Endothelial cell of umbilical vein (primary cell): ENCODE results near the gene DNASE1L1. TPM values are rescaled to one million over a fixed set of nuclear protein-coding genes. Genes with fewer than 3 reads are reported as not detected.

Source experiments
- Bru-seq: library from RNA; stranded (reverse); fragments of 400-500 nt; gene quantifications from one replicate; lab custom pipeline; 2021; lab: Mats Ljungman, UMichigan
- BruChase-seq, 2 experiments: library from RNA; stranded (reverse); fragments of 400-500 nt; gene quantifications; one replicate each; lab custom pipeline; 2021; lab: Mats Ljungman, UMichigan
- BruUV-seq: library from RNA; stranded (reverse); fragments of 400-500 nt; replicated peaks from 2 replicates; lab custom pipeline; 2021; lab: Mats Ljungman, UMichigan
- CTCF ChIA-PET: fragments of 300-600, 350-600 bp; sonication (Branson Sonifier 250); formaldehyde crosslinking; loops from one replicate; lab custom pipeline; 2021; ENCODE audit warnings: antibody characterized with exemption, inconsistent platforms; lab: Charles Lee
- POLR2A ChIA-PET: fragments of 300-600, 350-600 bp; sonication (Branson Sonifier 250); formaldehyde crosslinking; loops from one replicate; lab custom pipeline; 2021; ENCODE audit warnings: antibody characterized with exemption, inconsistent platforms; lab: Charles Lee
- DNase-seq: peaks from one replicate; pipeline ENCODE4 v3.0.0-alpha.2; 2011; ENCODE audit warnings: low read depth, low spot score
- FAIRE-seq: peaks from 2 replicates; lab custom pipeline; 2011; peaks lifted over from hg19 to GRCh38; lab: Jason Lieb, UNC
- H2AFZ ChIP-seq: 2 replicates; pipeline ENCODE4 v1.6.0; 2012; ENCODE audit warnings: low read depth, low read length, control low read depth, inconsistent platforms
- H3K27ac ChIP-seq: 2 replicates; pipeline ENCODE4 v1.5.1; 2011; ENCODE audit warnings: low read depth, mild to moderate bottlenecking, control low read depth, low read length, moderate library complexity; ENCODE audit not compliant: insufficient read depth
- H3K27me3 ChIP-seq, 2 experiments: 2 replicates each; pipeline versions ENCODE4 v1.6.0 to v1.6.1; 2011; ENCODE audit warnings: low read length in 2 of 2, mixed read lengths in 1 of 2; ENCODE audit not compliant: control insufficient read depth in 2 of 2, insufficient read depth in 2 of 2
- H3K36me3 ChIP-seq, 2 experiments: 2 replicates in 1 of 2; 3 replicates in 1 of 2; pipeline ENCODE4 v1.5.1; 2011; ENCODE audit warnings: low read length in 2 of 2, mild to moderate bottlenecking in 1 of 2, moderate library complexity in 1 of 2; ENCODE audit not compliant: control insufficient read depth in 2 of 2, insufficient read depth in 2 of 2; ENCODE audit errors: extremely low read depth in 1 of 2
- H3K4me1 ChIP-seq: 3 replicates; pipeline ENCODE4 v1.5.1; 2011; ENCODE audit warnings: mild to moderate bottlenecking, low read length; ENCODE audit not compliant: control insufficient read depth, insufficient read depth; ENCODE audit errors: extremely low read depth
- H3K4me2 ChIP-seq: 2 replicates; pipeline ENCODE4 v1.6.1; 2011; ENCODE audit warnings: low read length, control low read depth, mixed read lengths; ENCODE audit not compliant: insufficient read depth
- H3K4me3 ChIP-seq, 3 experiments: fragments of 200-600 bp in 1 of 3; sonication (generic), shearing (Covaris generic) in 1 of 3; replicated peaks in 1 of 3; 2 replicates each; pipeline ENCODE4 v1.5.1; 2011 to 2016; ENCODE audit warnings: control low read depth in 3 of 3, low read length in 3 of 3, mild to moderate bottlenecking in 2 of 3, inconsistent platforms in 1 of 3, low read depth in 1 of 3, moderate library complexity in 1 of 3; ENCODE audit not compliant: insufficient read depth in 1 of 3
- H3K79me2 ChIP-seq: 2 replicates; pipeline ENCODE4 v1.6.0; 2012; ENCODE audit warnings: low read length, inconsistent platforms; ENCODE audit not compliant: control insufficient read depth, insufficient read depth
- H3K9ac ChIP-seq: replicated peaks from 2 replicates; pipeline ENCODE3; 2011; ENCODE audit warnings: low read length, control low read depth; ENCODE audit not compliant: insufficient read depth; ENCODE audit errors: extremely low read depth
- H3K9me1 ChIP-seq: replicated peaks from 3 replicates; pipeline ENCODE4 v1.6.0; 2011; ENCODE audit warnings: mild to moderate bottlenecking, low read length; ENCODE audit not compliant: control insufficient read depth, insufficient read depth; ENCODE audit errors: extremely low read depth
- H3K9me3 ChIP-seq: replicated peaks from 2 replicates; pipeline ENCODE4 v1.5.1; 2012; ENCODE audit warnings: low read length, inconsistent platforms; ENCODE audit not compliant: control insufficient read depth, insufficient read depth
- H4K20me1 ChIP-seq: replicated peaks from 2 replicates; pipeline ENCODE3; 2011; ENCODE audit warnings: mild to moderate bottlenecking, low read length; ENCODE audit not compliant: control insufficient read depth, insufficient read depth; ENCODE audit errors: extremely low read depth
- FOS ChIP-seq: IDR thresholded peaks from 2 replicates; pipeline ENCODE4 v1.6.1; 2011; ENCODE audit warnings: mild to moderate bottlenecking, low read length, moderate library complexity, borderline replicate concordance; ENCODE audit not compliant: insufficient read depth
- POLR2A ChIP-seq: IDR thresholded peaks from 2 replicates; pipeline ENCODE4 v1.6.1; 2012; ENCODE audit warnings: low read depth, mild to moderate bottlenecking, control low read depth, low read length
- POLR2AphosphoS5 ChIP-seq: IDR thresholded peaks from 2 replicates; pipeline ENCODE4 v1.6.1; 2012; ENCODE audit warnings: low read depth, mild to moderate bottlenecking, control low read depth, low read length, moderate library complexity; ENCODE audit not compliant: insufficient read depth
- dilution Hi-C: fragments of 300-500 bp; cut with MboI; formaldehyde crosslinking; loops from one replicate; pipeline ENCODE4 v1.15.0; 2019; ENCODE audit warnings: low sequenced_read_pairs; ENCODE audit not compliant: extremely low pct_ligation_motif_present
- intact Hi-C: fragments of 100-400 bp; cut with micrococcal nuclease; formaldehyde crosslinking; loops from one replicate; pipeline ENCODE4 v1.10.0; 2022
- long read RNA-seq: library from polyadenylated mRNA; stranded (forward); transcript quantifications from one replicate; pipeline ENCODE4 v2.0.0, GENCODE V29; 2021
- polyA minus RNA-seq, 3 experiments: library from RNA; depleted of rRNA, polyadenylated mRNA; stranded (reverse); fragments of >200 nt; gene quantifications; 1 replicate in 1 of 3; 2 replicates in 2 of 3; pipeline ENCODE4 v1.2.3, GENCODE V29; 2011
- polyA plus RNA-seq, 4 experiments: library from polyadenylated mRNA; depleted of rRNA in 3 of 4; stranded (reverse) in 3 of 4; unstranded in 1 of 4; fragments of >200 nt; gene quantifications; 2 replicates each; pipeline versions ENCODE4 v1.2.1 to v1.2.3, GENCODE V29; 2011 to 2012; ENCODE audit warnings: missing spikeins in 1 of 4
- total RNA-seq: library from RNA; stranded (reverse); gene quantifications from 2 replicates; pipeline ENCODE4 v1.2.3, GENCODE V29; 2021
- TF ChIP-seq, protein P1 (sequence below), 2 donors: IDR thresholded peaks; 1 replicate in 1 of 2; 2 replicates in 1 of 2; pipeline ENCODE4 v1.5.1; 2011; ENCODE audit warnings: low read length in 2 of 2, mild to moderate bottlenecking in 2 of 2, moderate library complexity in 2 of 2, control low read depth in 1 of 2, inconsistent platforms in 1 of 2, low read depth in 1 of 2; ENCODE audit not compliant: insufficient read depth in 1 of 2; ENCODE audit errors: extremely low read depth in 1 of 2

Gene DNASE1L1, protein sequence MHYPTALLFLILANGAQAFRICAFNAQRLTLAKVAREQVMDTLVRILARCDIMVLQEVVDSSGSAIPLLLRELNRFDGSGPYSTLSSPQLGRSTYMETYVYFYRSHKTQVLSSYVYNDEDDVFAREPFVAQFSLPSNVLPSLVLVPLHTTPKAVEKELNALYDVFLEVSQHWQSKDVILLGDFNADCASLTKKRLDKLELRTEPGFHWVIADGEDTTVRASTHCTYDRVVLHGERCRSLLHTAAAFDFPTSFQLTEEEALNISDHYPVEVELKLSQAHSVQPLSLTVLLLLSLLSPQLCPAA
- 47.5 and 61.5 TPM in 2 replicates for total RNA-seq
- polyA plus RNA-seq: 84.9 and 90.8 TPM in 2 replicates
- 52.3 and 57.1 TPM in 2 replicates for polyA plus RNA-seq (2011; cell fraction: cytosol; rRNA removed)
- polyA plus RNA-seq (2011; cell fraction: nucleus; rRNA removed): 36.1 and 37.4 TPM in 2 replicates
- polyA plus RNA-seq (2012): 109 and 110 TPM in 2 replicates
- 49.5 and 53.4 TPM in 2 replicates for polyA minus RNA-seq
- 13.8 TPM for polyA minus RNA-seq (2011; cell fraction: cytosol; rRNA and poly(A)+ RNA removed)
- polyA minus RNA-seq (2011; cell fraction: nucleus; rRNA and poly(A)+ RNA removed): 8.6 and 12.2 TPM in 2 replicates
- percentile 53 among the genes with signal in this experiment for Bru-seq, nascent RNA
- percentile 64 among the genes with signal in this experiment for BruChase-seq, experiment 1, labeled RNA remaining after a 6-hour chase
- BruChase-seq, experiment 2, labeled RNA remaining after a 2-hour chase: percentile 57 among the genes with signal in this experiment
- long read RNA-seq, transcript DNASE1L1-203 (8 exons, 2,110 nt): major isoform, 7 of 24 reads
- long read RNA-seq, partial matches to known transcripts: 3 of 24 reads
- long read RNA-seq, other reads (novel, unspliced or antisense): 11 of 24 reads

DNA sequence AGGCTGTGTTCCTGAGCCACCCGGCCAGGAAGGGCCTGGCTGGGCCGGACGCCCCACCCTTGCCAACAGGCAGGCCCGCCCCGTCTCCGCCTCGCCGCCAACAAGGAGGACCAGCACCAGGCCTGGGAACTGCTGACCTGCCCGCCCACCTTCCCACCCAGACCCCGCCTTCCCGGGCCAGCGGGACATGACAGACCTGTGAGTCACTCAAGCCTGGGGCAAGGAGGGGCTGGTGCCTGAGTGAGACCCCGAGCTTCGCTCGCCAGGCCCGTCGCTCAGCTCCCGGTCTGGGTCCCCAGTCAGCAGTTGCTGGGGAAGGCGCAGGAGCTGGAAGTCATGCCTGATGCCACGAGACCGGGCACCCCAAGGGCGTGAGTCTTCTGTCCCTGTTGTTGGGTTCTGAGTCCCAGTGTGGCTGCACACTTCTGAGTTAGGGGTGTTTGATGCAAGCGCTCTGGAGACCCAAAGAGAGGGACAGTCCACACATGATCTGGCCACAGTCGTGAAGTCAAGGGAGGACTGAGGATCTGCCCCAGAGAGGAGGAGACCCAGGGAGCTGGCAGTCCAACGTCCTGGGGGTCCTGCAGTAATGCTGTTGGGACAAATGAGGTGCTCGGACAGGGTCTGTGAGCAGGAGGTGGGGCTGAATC, at the start of gene DNASE1L1:
Gene DNASE1L1, minus strand, starts transcription at position 33 of the 650 bp plus-strand sequence. CDS start 3,686 bp downstream, outside the sequence.
- Histone ChIP-seq H3K9ac (peak within 1 kb of the TSS; percentile 65), H3K9me3 (no peaks in the 10 kb centered on the region), H3K4me1 (peaks cover 22% of the 10 kb centered on the region), H3K9me1 (no peaks in the 10 kb centered on the region), H3K36me3 (no peaks in the 10 kb centered on the region), H3K4me2 (peak within 1 kb of the TSS; percentile 74), H3K27ac (peak within 1 kb of the TSS; percentile 69), H2AFZ (no peak within 1 kb of the TSS), H3K27me3 (no peaks in the 10 kb centered on the region), H3K4me3 (peak within 1 kb of the TSS; percentile 45 to 72 (median 72)), H3K79me2 (peaks cover 14% of the 10 kb centered on the region), H4K20me1 (no peaks in the 10 kb centered on the region)
- dilution Hi-C loops (no loop called here), intact Hi-C loops (loop anchor here (1.0 to 5.0 kb wide), 5 partner anchors 8 to 118 kb away; partner anchors contain the start of genes ATP6AP1, FAM50A and FLNA)
- TF ChIP-seq POLR2A: peak; percentile 49
- peak; percentile 83 for TF ChIP-seq FOS
- TF ChIP-seq, protein P1, sequence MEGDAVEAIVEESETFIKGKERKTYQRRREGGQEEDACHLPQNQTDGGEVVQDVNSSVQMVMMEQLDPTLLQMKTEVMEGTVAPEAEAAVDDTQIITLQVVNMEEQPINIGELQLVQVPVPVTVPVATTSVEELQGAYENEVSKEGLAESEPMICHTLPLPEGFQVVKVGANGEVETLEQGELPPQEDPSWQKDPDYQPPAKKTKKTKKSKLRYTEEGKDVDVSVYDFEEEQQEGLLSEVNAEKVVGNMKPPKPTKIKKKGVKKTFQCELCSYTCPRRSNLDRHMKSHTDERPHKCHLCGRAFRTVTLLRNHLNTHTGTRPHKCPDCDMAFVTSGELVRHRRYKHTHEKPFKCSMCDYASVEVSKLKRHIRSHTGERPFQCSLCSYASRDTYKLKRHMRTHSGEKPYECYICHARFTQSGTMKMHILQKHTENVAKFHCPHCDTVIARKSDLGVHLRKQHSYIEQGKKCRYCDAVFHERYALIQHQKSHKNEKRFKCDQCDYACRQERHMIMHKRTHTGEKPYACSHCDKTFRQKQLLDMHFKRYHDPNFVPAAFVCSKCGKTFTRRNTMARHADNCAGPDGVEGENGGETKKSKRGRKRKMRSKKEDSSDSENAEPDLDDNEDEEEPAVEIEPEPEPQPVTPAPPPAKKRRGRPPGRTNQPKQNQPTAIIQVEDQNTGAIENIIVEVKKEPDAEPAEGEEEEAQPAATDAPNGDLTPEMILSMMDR (IDR thresholded peaks at IDR 0.05; ENCODE audit: extremely low read depth in 1 of 2, insufficient read depth in 1 of 2, low read depth in 1 of 2, low read length in 2 of 2): no peak
- TF ChIP-seq POLR2AphosphoS5: peak; percentile 48
- no TSS peak for BruUV-seq
- ChIA-PET POLR2A (interaction anchor here (1.0 kb wide), 1 partner anchor 10 kb away, joined by 3 read pairs; no protein-coding TSS in a partner anchor), CTCF (interaction anchor here (1.0 to 1.5 kb wide), 4 partner anchors 11 to 119 kb away, joined by 3 to 6 read pairs (median 4); partner anchors contain the start of genes RPL10 and SLC10A3)
- FAIRE-seq (peak; percentile 96), DNase-seq (peak; percentile 92)
